CD14-positive monocyte (primary cell): Measurements from ENCODE around the gene ENGASE. TPM values are rescaled to one million over a fixed set of nuclear protein-coding genes. Genes with fewer than 3 reads are reported as not detected.

Source experiments
- DNase-seq, 3 donors: peaks; one replicate each; pipeline ENCODE4 v3.0.0-alpha.2; 2011 to 2022
- H2AFZ ChIP-seq: 2 replicates; pipeline ENCODE4 v1.6.0; 2012; ENCODE audit warnings: mild to moderate bottlenecking, low read depth, low read length, inconsistent platforms; ENCODE audit not compliant: insufficient read depth, poor library complexity, severe bottlenecking
- H3K27ac ChIP-seq, 2 donors: 1 replicate in 1 of 2; 2 replicates in 1 of 2; pipeline ENCODE4 v1.5.1; 2012 to 2013; ENCODE audit warnings: low read length in 2 of 2, control low read depth in 1 of 2, inconsistent platforms in 1 of 2, low read depth in 1 of 2, mild to moderate bottlenecking in 1 of 2
- H3K27me3 ChIP-seq, 2 donors: one replicate each; pipeline versions ENCODE4 v1.6.0 to v1.6.1; 2011 to 2013; ENCODE audit warnings: low read length in 2 of 2; ENCODE audit not compliant: control insufficient read depth in 2 of 2, insufficient read depth in 2 of 2
- H3K36me3 ChIP-seq, 2 donors: replicated peaks in 1 of 2; 1 replicate in 1 of 2; 2 replicates in 1 of 2; pipeline versions ENCODE4 v1.5.1 to v1.6.1; 2012 to 2013; ENCODE audit warnings: low read length in 2 of 2, control low read depth in 1 of 2, inconsistent platforms in 1 of 2, mild to moderate bottlenecking in 1 of 2; ENCODE audit not compliant: insufficient read depth in 2 of 2, control insufficient read depth in 1 of 2
- H3K4me1 ChIP-seq, 2 donors: 1 replicate in 1 of 2; 2 replicates in 1 of 2; pipeline versions ENCODE4 v1.5.1 to v1.6.1; 2012 to 2013; ENCODE audit warnings: low read length in 2 of 2, control low read depth in 1 of 2, inconsistent platforms in 1 of 2, mild to moderate bottlenecking in 1 of 2, moderate library complexity in 1 of 2; ENCODE audit not compliant: insufficient read depth in 2 of 2, control insufficient read depth in 1 of 2
- H3K4me2 ChIP-seq: replicated peaks from 2 replicates; pipeline ENCODE3; 2012; ENCODE audit warnings: low read length, moderate library complexity, mild to moderate bottlenecking; ENCODE audit not compliant: poor library complexity, severe bottlenecking; ENCODE audit errors: extremely low read depth
- H3K4me3 ChIP-seq, 3 experiments: fragments of 200-600 bp in 1 of 3; sonication (generic) in 1 of 3; replicated peaks in 1 of 3; 1 replicate in 2 of 3; 2 replicates in 1 of 3; pipeline ENCODE4 v1.5.1; 2011 to 2013; ENCODE audit warnings: low read length in 3 of 3, mild to moderate bottlenecking in 3 of 3, control low read depth in 2 of 3, low read depth in 2 of 3, inconsistent platforms in 1 of 3, moderate library complexity in 1 of 3
- H3K79me2 ChIP-seq: 2 replicates; pipeline ENCODE4 v1.6.0; 2012; ENCODE audit warnings: mild to moderate bottlenecking, control low read depth, inconsistent platforms, low read length, moderate library complexity; ENCODE audit not compliant: insufficient read depth
- H3K9ac ChIP-seq: 2 replicates; pipeline ENCODE4 v1.6.0; 2017; ENCODE audit warnings: low read length, mild to moderate bottlenecking; ENCODE audit not compliant: insufficient read depth, poor library complexity, severe bottlenecking
- H3K9me3 ChIP-seq, 2 donors: replicated peaks in 1 of 2; 1 replicate in 1 of 2; 2 replicates in 1 of 2; pipeline versions ENCODE4 v1.5.1 to v1.6.1; 2012 to 2013; ENCODE audit warnings: low read length in 2 of 2, control low read depth in 1 of 2; ENCODE audit not compliant: control insufficient read depth in 1 of 2, insufficient read depth in 1 of 2
- H4K20me1 ChIP-seq: 2 replicates; pipeline ENCODE4 v1.6.0; 2012; ENCODE audit warnings: mild to moderate bottlenecking, low read length, control low read depth, moderate library complexity; ENCODE audit not compliant: insufficient read depth
- H3K27ac Mint-ChIP-seq, 7 donors: one replicate each; pipeline ENCODE4 v1.8.0; 2020; ENCODE audit warnings: mild to moderate bottlenecking in 7 of 7, mixed read lengths in 7 of 7, moderate library complexity in 6 of 7, inconsistent platforms in 2 of 7
- H3K27me3 Mint-ChIP-seq, 3 donors: one replicate each; pipeline ENCODE4 v1.8.0; 2021 to 2022; ENCODE audit warnings: low read depth in 3 of 3, mild to moderate bottlenecking in 3 of 3, mixed read lengths in 3 of 3, moderate library complexity in 3 of 3, inconsistent platforms in 1 of 3
- H3K36me3 Mint-ChIP-seq, 2 donors: one replicate each; pipeline ENCODE4 v1.8.0; 2020; ENCODE audit warnings: mixed read lengths in 2 of 2, inconsistent platforms in 1 of 2, mild to moderate bottlenecking in 1 of 2
- H3K4me1 Mint-ChIP-seq: one replicate; pipeline ENCODE4 v1.8.0; 2020; ENCODE audit warnings: mild to moderate bottlenecking, mixed read lengths
- H3K4me3 Mint-ChIP-seq, 2 donors: one replicate each; pipeline ENCODE4 v1.8.0; 2020; ENCODE audit warnings: mild to moderate bottlenecking in 2 of 2, mixed read lengths in 2 of 2, moderate library complexity in 1 of 2
- H3K9me3 Mint-ChIP-seq, 7 donors: one replicate each; pipeline ENCODE4 v1.8.0; 2020 to 2022; ENCODE audit warnings: mixed read lengths in 7 of 7, mild to moderate bottlenecking in 6 of 7, moderate library complexity in 6 of 7, inconsistent platforms in 2 of 7
- CTCF ChIP-seq: fragments of 200-600 bp; IDR thresholded peaks from one replicate; pipeline ENCODE4 v1.8.0; 2022; ENCODE audit warnings: antibody characterized with exemption, mild to moderate bottlenecking
- WGBS: methylation state at CpG from one replicate; pipeline ENCODE4 v1.1.5; 2013; ENCODE audit warnings: missing lambda C conversion rate; ENCODE audit not compliant: insufficient coverage; 5-methylcytosine and 5-hydroxymethylcytosine counted together
- intact Hi-C, 2 donors: fragments of 100-400 bp; cut with micrococcal nuclease; formaldehyde crosslinking; loops; one replicate each; pipeline versions ENCODE4 v1.15.0 to v1.15.1; 2023
- polyA plus RNA-seq, 3 donors: library from polyadenylated mRNA; depleted of rRNA in 1 of 3; unstranded in 2 of 3; stranded (reverse) in 1 of 3; fragments of 300-500 nt in 2 of 3; fragments of >200 nt in 1 of 3; fragmentation: Illumina TruSeq in 2 of 3; gene quantifications; 1 replicate in 2 of 3; 2 replicates in 1 of 3; pipeline ENCODE4 v1.2.3, GENCODE V29; 2012 to 2021

ENGASE gene
- polyA plus RNA-seq, 3 donors: 2.6 to 150 (median 3.0) TPM

DNA sequence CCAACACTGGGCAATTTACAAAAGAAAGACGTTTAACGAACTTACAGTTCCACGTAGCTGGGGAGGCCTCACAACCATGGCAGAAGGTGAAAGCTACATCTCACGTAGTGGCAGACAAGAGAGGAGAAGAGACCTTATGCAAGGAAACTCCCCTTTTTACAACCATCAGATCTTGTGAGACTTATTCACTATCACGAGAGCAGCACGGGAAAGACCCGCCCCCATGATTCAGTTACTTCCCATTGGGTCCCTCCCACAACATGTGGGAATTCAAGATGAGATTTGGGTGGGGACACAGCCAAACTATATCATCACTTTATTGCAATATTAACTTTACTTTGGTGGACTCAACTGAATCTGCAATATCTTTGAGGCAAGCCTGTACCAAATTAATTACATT, 11.9 kb upstream of the ENGASE start:
- Histone ChIP-seq H3K27ac (no peak overlapping the region), H3K36me3 (no peaks in the 10 kb centered on the region), H4K20me1 (no peaks in the 10 kb centered on the region), H3K27me3 (no peaks in the 10 kb centered on the region), H3K9ac (no peak overlapping the region), H3K9me3 (no peaks in the 10 kb centered on the region), H3K79me2 (no peaks in the 10 kb centered on the region), H2AFZ (no peak overlapping the region), H3K4me2 (no peak overlapping the region), H3K4me3 (no peak overlapping the region), H3K4me1 (peaks cover 18 to 19% of the 10 kb centered on the region in 2 donors)
- DNase-seq: peak in 1 of 3 donors; percentile 40
- TF ChIP-seq CTCF: no peak
- Mint-ChIP-seq H3K4me1 (peaks cover 20% of the 10 kb centered on the region), H3K36me3 (peaks cover 0 to 1% of the 10 kb centered on the region in 2 donors), H3K4me3 (no peak overlapping the region), H3K27me3 (peaks cover 1 to 13% (median 10%) of the 10 kb centered on the region in 3 donors), H3K9me3 (peaks cover 0 to 5% (median 0%) of the 10 kb centered on the region in 7 donors), H3K27ac (no peak overlapping the region)
- WGBS: 94% methylated on average over 3 of the region's 7 CpGs
- intact Hi-C loops: no loop called here

DNA sequence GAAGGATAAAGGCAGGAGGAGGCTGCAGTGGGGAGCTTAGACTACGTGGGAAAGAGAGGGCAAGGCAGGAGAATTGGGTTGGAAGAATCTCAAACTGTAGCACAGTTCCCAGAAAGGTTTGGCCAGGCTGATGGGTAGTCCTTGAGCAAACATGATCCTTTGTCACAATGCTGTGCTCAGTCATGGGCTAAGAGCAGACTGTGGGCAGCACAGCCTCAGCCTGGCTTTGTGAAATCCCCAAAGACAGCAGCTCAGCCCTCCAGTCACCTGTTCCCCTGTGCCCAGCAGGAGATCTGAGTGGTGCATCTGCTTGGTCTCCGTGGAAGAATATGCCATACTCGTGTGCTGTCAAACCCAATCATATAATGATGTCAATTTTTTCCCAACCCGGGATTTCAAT, 10.6 kb upstream of the ENGASE start:
- Histone ChIP-seq H3K4me1 (peaks cover 4 to 5% of the 10 kb centered on the region in 2 donors), H3K9me3 (no peaks in the 10 kb centered on the region), H3K27me3 (no peaks in the 10 kb centered on the region), H3K9ac (no peak overlapping the region), H3K36me3 (no peaks in the 10 kb centered on the region), H4K20me1 (no peaks in the 10 kb centered on the region), H3K4me2 (no peak overlapping the region), H3K27ac (no peak overlapping the region), H3K79me2 (no peaks in the 10 kb centered on the region), H3K4me3 (no peak overlapping the region), H2AFZ (no peak overlapping the region)
- H3K9me3 Mint-ChIP-seq: peaks cover 0 to 3% (median 0%) of the 10 kb centered on the region in 7 donors
- peaks cover 1 to 10% (median 8%) of the 10 kb centered on the region in 3 donors for H3K27me3 Mint-ChIP-seq
- DNase-seq: no peak
- intact Hi-C loops: no loop called here
- peaks cover 7% of the 10 kb centered on the region for H3K4me1 Mint-ChIP-seq
- no peaks in the 10 kb centered on the region for H3K36me3 Mint-ChIP-seq
- TF ChIP-seq CTCF: no peak
- no peak overlapping the region for H3K4me3 Mint-ChIP-seq
- no peak overlapping the region for H3K27ac Mint-ChIP-seq
- 77% methylated on average over 4 of the region's 4 CpGs for WGBS
